Memory B cell (primary cell): ENCODE results near the gene ZKSCAN3.

Experiments used
- ATAC-seq: fragments of 150-1000 bp; cut with Tn5 transposase; 2 replicates; pipeline ENCODE4 v1.10.0; 2021; ENCODE audit warnings: low read depth, mild to moderate bottlenecking, moderate library complexity
- DNase-seq, 2 donors: peaks; one replicate each; pipeline ENCODE4 v3.0.0; 2022; ENCODE audit warnings: low spot score in 2 of 2
- H3K27ac Mint-ChIP-seq: one replicate; pipeline ENCODE4 v1.8.0; 2022; ENCODE audit warnings: mild to moderate bottlenecking, moderate library complexity, mixed read lengths
- H3K27me3 Mint-ChIP-seq: one replicate; pipeline ENCODE4 v1.8.0; 2022; ENCODE audit warnings: mixed read lengths
- H3K36me3 Mint-ChIP-seq: one replicate; pipeline ENCODE4 v1.8.0; 2022; ENCODE audit warnings: mild to moderate bottlenecking, mixed read lengths
- H3K4me1 Mint-ChIP-seq: one replicate; pipeline ENCODE4 v1.8.0; 2022; ENCODE audit warnings: mixed read lengths
- H3K4me3 Mint-ChIP-seq: one replicate; pipeline ENCODE4 v1.8.0; 2022; ENCODE audit warnings: mild to moderate bottlenecking, moderate library complexity, mixed read lengths
- H3K9me3 Mint-ChIP-seq: one replicate; pipeline ENCODE4 v1.8.0; 2022; ENCODE audit warnings: mixed read lengths

Gene ZKSCAN3

GRCh38 chr6:28334286-28335039 is 15.3 kb upstream of the ZKSCAN3 start:
- ATAC-seq, result no peak
- peaks cover 5% of the 10 kb centered on the region for H3K4me1 Mint-ChIP-seq
- H3K4me3 Mint-ChIP-seq, result peak overlapping the region; percentile 25

DNA sequence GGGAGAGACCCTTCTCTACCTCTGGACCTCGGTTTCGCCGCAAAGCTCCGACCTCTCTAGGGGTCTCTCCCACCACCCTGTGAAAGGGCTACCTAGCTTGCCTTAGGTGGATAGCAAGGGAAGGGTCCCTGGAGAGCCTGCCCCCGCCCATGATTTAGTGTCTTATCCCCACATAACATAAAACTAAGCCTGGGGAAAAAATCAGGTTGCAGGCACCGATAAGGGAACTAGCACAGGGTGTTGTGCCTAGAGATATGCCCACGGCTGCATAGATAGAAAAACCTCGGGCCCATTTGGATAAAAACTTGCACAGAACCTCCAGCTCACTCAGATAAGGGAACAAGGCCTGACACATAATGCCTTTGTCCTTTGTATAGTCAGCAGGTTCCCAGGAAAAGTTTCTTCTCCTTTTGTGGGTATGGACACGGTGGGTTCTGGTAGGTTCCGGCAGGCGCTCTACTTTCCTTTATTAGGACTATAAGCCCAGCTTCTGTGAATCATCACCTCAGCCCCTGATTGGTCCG is 14.6 kb upstream of the ZKSCAN3 start:
- H3K4me1 Mint-ChIP-seq, result peaks cover 5% of the 10 kb centered on the region
- peaks cover under 1% of the 10 kb centered on the region for H3K36me3 Mint-ChIP-seq
- peaks cover under 1% of the 10 kb centered on the region for H3K9me3 Mint-ChIP-seq
- ATAC-seq (peak; percentile 4), DNase-seq (no peak)
- H3K4me3 Mint-ChIP-seq, result no peak overlapping the region
- no peak overlapping the region for H3K27ac Mint-ChIP-seq
- no peaks in the 10 kb centered on the region for H3K27me3 Mint-ChIP-seq

More at GRCh38 chr6:28334286-28335039, 15.3 kb upstream of the ZKSCAN3 start:
- H3K9me3 Mint-ChIP-seq, result no peaks in the 10 kb centered on the region
- no peak for DNase-seq
- no peak overlapping the region for H3K27ac Mint-ChIP-seq
- no peaks in the 10 kb centered on the region for H3K36me3 Mint-ChIP-seq
- H3K27me3 Mint-ChIP-seq, result no peaks in the 10 kb centered on the region

GRCh38 chr6:28335564-28336283 is 14.0 kb upstream of the ZKSCAN3 start, which contains the start of gene ZSCAN31:
ZSCAN31 (minus strand) TSS chr6:28336148; CDS start chr6:28329683, 6,465 bp downstream.
- H3K4me3 Mint-ChIP-seq, result no peak within 1 kb of the TSS
- ATAC-seq (peak; percentile 88), DNase-seq (peak; percentile 63 to 64)
- peaks cover 5% of the 10 kb centered on the region for H3K9me3 Mint-ChIP-seq
- H3K27ac Mint-ChIP-seq, result no peak within 1 kb of the TSS
- H3K4me1 Mint-ChIP-seq, result peaks cover 5% of the 10 kb centered on the region
- H3K36me3 Mint-ChIP-seq, result peaks cover 4% of the 10 kb centered on the region
- H3K27me3 Mint-ChIP-seq, result peaks cover 1% of the 10 kb centered on the region

- no peak overlapping the region for H3K4me3 Mint-ChIP-seq
- peak; percentile 30 for ATAC-seq
- H3K36me3 Mint-ChIP-seq, result peaks cover 4% of the 10 kb centered on the region
- peaks cover 5% of the 10 kb centered on the region for H3K9me3 Mint-ChIP-seq
- no peak overlapping the region for H3K27ac Mint-ChIP-seq
- H3K27me3 Mint-ChIP-seq, result peaks cover 1% of the 10 kb centered on the region
- DNase-seq, result peak in 1 of 2 donors; percentile 13
- peaks cover 5% of the 10 kb centered on the region for H3K4me1 Mint-ChIP-seq
Observed at GRCh38 chr6:28336284-28337120, 13.2 kb upstream of the ZKSCAN3 start.

DNA sequence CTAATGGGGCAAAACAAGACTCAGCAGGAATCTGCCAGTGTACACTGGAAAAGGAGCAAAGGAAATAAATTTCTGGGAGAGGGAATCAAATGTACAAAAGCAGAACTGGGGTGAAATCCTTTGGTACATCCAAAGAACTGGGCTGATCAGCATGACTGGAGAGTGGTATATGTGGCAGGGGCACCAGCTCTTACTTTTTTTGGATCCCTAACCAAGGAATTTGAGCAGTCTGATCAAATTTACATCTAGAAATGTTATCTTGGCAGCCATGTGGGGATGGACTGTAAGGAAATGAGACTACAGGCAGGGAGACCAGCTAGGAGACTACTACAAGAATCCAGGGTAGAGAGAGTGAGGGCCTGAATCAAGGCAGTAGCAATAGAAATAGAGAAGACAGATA is 12.6 kb upstream of the ZKSCAN3 start:
- DNase-seq (no peak), ATAC-seq (no peak)
- Mint-ChIP-seq H3K9me3 (peaks cover 5% of the 10 kb centered on the region), H3K4me3 (no peak overlapping the region), H3K4me1 (peaks cover 5% of the 10 kb centered on the region), H3K36me3 (peaks cover 4% of the 10 kb centered on the region), H3K27ac (no peak overlapping the region), H3K27me3 (peaks cover 1% of the 10 kb centered on the region)

DNA sequence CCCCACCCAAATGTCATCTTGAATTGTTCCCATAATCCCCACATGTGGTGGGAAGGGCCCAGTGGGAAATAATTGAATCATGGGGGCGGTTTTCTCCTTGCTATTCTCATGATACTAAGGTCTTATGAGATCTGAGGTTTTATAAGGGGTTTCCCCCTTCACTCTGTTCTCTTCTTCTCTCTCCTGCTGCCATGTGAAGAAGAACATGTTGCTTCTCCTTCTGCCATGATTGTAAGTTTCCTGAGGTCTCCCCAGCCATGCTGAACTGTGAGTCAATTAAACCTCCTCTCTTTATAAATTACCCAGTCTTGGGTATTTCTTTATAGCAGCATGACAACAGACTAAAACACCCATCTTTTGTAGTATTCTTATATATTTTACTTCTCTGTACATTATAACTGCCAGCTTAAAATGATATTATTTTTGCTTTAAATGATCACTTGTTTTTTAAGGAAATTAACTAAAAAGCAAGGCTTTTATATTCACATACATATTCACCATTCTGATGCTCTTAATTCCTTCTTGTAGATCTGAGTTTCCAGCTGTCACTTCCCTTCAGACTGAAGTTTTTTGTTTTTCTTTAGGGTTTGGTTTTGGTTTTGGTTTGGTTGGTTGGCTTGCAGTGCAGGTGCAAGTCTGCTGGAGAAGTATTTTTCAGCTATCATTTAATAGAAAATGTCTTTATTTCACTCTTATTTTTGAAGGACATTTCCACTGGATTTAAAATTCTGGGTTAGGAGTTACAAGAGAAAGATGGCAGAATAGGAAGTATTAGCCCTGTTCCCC is 9.2 kb upstream of the ZKSCAN3 start:
- Mint-ChIP-seq H3K4me3 (no peak overlapping the region), H3K9me3 (peaks cover 5% of the 10 kb centered on the region), H3K36me3 (peaks cover 4% of the 10 kb centered on the region), H3K4me1 (no peaks in the 10 kb centered on the region), H3K27ac (no peak overlapping the region), H3K27me3 (peaks cover 9% of the 10 kb centered on the region)
- DNase-seq, result no peak
- ATAC-seq, result no peak

GRCh38 chr6:28343898-28344677 is 5.7 kb upstream of the ZKSCAN3 start:
- H3K9me3 Mint-ChIP-seq, result peaks cover 5% of the 10 kb centered on the region

DNA sequence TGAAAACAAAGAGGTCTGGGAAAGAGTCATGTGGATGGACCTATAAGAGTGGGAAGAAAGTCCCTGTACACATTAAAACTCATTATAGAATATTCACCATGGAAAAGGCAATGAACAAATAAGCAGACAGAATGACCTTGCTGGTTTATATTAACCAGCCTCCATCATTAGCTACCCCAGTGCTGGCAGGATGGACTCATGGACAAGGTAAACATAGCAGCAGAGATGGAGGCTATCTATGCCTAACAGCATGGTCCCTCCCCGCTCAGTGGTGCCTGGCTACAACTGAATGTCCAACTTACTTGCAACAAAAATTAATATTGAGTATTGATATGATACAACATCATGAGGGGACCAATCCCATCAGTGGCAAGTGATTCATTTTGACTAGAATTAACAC is 4.5 kb upstream of the ZKSCAN3 start:
- Mint-ChIP-seq H3K4me3 (no peak overlapping the region), H3K36me3 (peaks cover 3% of the 10 kb centered on the region), H3K4me1 (peaks cover 5% of the 10 kb centered on the region), H3K27ac (no peak overlapping the region), H3K27me3 (peaks cover 12% of the 10 kb centered on the region), H3K9me3 (peaks cover 4% of the 10 kb centered on the region)
- DNase-seq (no peak), ATAC-seq (no peak)

More at GRCh38 chr6:28343898-28344677, 5.7 kb upstream of the ZKSCAN3 start:
- Mint-ChIP-seq H3K4me3 (no peak overlapping the region), H3K27me3 (peaks cover 12% of the 10 kb centered on the region), H3K4me1 (no peaks in the 10 kb centered on the region), H3K27ac (no peak overlapping the region), H3K36me3 (peaks cover 4% of the 10 kb centered on the region)
- no peak for DNase-seq
- no peak for ATAC-seq

GRCh38 chr6:28347119-28347518 is 2.6 kb upstream of the ZKSCAN3 start:
- H3K9me3 Mint-ChIP-seq, result no peaks in the 10 kb centered on the region
- no peak overlapping the region for H3K27ac Mint-ChIP-seq
- H3K4me3 Mint-ChIP-seq, result no peak overlapping the region
- H3K27me3 Mint-ChIP-seq, result peaks cover 11% of the 10 kb centered on the region
- H3K36me3 Mint-ChIP-seq, result peaks cover 2% of the 10 kb centered on the region
- no peak for DNase-seq
- no peak for ATAC-seq
- H3K4me1 Mint-ChIP-seq, result peaks cover 11% of the 10 kb centered on the region

DNA sequence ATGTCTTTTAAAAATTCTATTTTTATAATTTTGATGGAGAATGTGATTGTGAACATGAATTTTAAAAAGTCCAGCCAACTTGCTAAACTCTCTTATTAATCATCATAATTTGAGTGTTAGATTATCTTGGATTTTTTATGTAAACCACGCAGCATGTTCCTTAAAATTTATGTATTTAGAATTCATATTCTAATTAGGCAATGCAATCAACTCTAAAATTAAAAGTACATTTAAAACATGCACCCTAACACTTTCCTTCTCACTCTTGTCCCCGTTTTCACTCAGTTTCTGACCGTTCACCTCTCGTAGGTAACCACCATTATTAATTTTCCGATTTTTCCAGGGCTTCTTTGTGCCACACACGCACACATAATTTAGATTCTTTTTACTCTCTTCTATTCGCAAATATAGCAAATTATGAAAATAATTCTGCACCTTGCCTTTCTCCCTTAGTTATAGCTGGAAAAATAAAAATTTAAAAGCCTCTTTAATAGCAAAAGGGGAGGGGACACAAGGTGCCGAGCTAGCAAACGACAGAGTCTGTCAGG is 329 bp upstream of the ZKSCAN3 start:
- Mint-ChIP-seq H3K9me3 (no peaks in the 10 kb centered on the region), H3K4me3 (peak overlapping the region; percentile 99), H3K27me3 (peaks cover 4% of the 10 kb centered on the region), H3K4me1 (peaks cover 11% of the 10 kb centered on the region), H3K27ac (peak overlapping the region; percentile 92), H3K36me3 (peaks cover 5% of the 10 kb centered on the region)
- ATAC-seq, result peak; percentile 4
- DNase-seq, result no peak

DNA sequence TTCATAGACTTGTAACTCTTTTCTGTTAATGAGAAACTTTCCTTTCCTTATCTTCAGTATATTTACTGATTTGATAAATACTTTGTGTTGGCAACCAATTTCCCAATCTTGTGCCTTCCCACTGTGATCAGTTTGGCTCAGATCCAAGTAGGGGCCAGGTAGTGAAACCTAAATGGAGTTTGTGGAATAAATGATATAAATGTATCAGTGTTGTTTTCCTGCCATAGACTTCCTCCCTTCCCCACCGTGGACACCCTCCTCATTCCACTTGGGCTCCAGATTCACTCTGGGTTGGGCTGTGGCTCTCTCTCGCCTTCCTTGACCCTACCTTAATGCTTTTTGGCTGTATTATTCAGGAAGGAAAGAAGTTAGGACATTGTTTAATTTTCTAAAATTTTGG is 1.3 kb downstream of the ZKSCAN3 start:
- H3K9me3 Mint-ChIP-seq, result no peaks in the 10 kb centered on the region
- ATAC-seq (no peak), DNase-seq (no peak)
- H3K36me3 Mint-ChIP-seq, result peaks cover 5% of the 10 kb centered on the region
- peak overlapping the region; percentile 3 for H3K27ac Mint-ChIP-seq
- H3K27me3 Mint-ChIP-seq, result peaks cover 3% of the 10 kb centered on the region
- no peak overlapping the region for H3K4me3 Mint-ChIP-seq
- peaks cover 18% of the 10 kb centered on the region for H3K4me1 Mint-ChIP-seq

GRCh38 chr6:28351493-28351925 is 1.8 kb downstream of the ZKSCAN3 start:
- Mint-ChIP-seq H3K4me1 (peaks cover 20% of the 10 kb centered on the region), H3K9me3 (no peaks in the 10 kb centered on the region), H3K4me3 (peak overlapping the region; percentile 36), H3K27ac (peak overlapping the region; percentile 3), H3K36me3 (peaks cover 5% of the 10 kb centered on the region), H3K27me3 (peaks cover 3% of the 10 kb centered on the region)
- ATAC-seq (no peak), DNase-seq (no peak)
